Stomach (tissue), 9 donors: Measurements from ENCODE around the gene EXT2. TPM values are rescaled to one million over a fixed set of nuclear protein-coding genes. Genes with fewer than 3 reads are reported as not detected.

ENCODE experiments used
- DNase-seq, 2 donors: peaks; one replicate each; pipeline versions ENCODE4 v3.0.0 to v3.0.0-alpha.2; 2013 to 2019
- H3K27ac ChIP-seq, 5 donors: fragments of 200-600 bp in 4 of 5; sonication (generic) in 4 of 5; one replicate each; pipeline ENCODE4 v1.5.1; 2013 to 2019; ENCODE audit warnings: mild to moderate bottlenecking in 1 of 5, moderate library complexity in 1 of 5
- H3K27me3 ChIP-seq, 3 donors: fragments of 200-600 bp; sonication (generic); one replicate each; pipeline ENCODE4 v1.5.1; 2017 to 2019; ENCODE audit warnings: mixed run types in 1 of 3
- H3K36me3 ChIP-seq, 4 donors: fragments of 200-600 bp; sonication (generic); 1 replicate in 3 of 4; 2 replicates in 1 of 4; pipeline ENCODE4 v1.5.1; 2016 to 2019
- H3K4me1 ChIP-seq, 4 donors: fragments of 200-600 bp; sonication (generic); one replicate each; pipeline ENCODE4 v1.5.1; 2016 to 2019
- H3K4me3 ChIP-seq, 4 donors: fragments of 200-600 bp; sonication (generic) in 3 of 4; one replicate each; pipeline ENCODE4 v1.5.1; 2016 to 2019; ENCODE audit warnings: mild to moderate bottlenecking in 1 of 4
- H3K9me3 ChIP-seq, 4 donors: fragments of 200-600 bp; sonication (generic); one replicate each; pipeline ENCODE4 v1.5.1; 2016 to 2019
- EP300 ChIP-seq: sonication (generic); formaldehyde crosslinking; IDR thresholded peaks from one replicate; pipeline ENCODE4 v1.6.1; 2017; ENCODE audit warnings: antibody characterized with exemption
- POLR2A ChIP-seq, 4 donors: fragments of 450-650 bp; IDR thresholded peaks; one replicate each; pipeline ENCODE4 v1.6.1; 2016; ENCODE audit warnings: antibody characterized with exemption in 4 of 4, control low read depth in 2 of 4, mild to moderate bottlenecking in 1 of 4, moderate library complexity in 1 of 4
- POLR2AphosphoS5 ChIP-seq, 3 donors: sonication (generic); formaldehyde crosslinking; IDR thresholded peaks; one replicate each; pipeline ENCODE4 v1.6.1; 2016; ENCODE audit warnings: antibody characterized with exemption in 3 of 3
- WGBS, 5 donors: extraction: QIAGEN DNeasy Blood & Tissue Kit in 3 of 5; methylation state at CpG; one replicate each; pipeline versions ENCODE4 v1.1.5 to v1.1.7; 2013 to 2018; 5-methylcytosine and 5-hydroxymethylcytosine counted together
- intact Hi-C: fragments of 100-400 bp; cut with DNase I; formaldehyde crosslinking; loops from one replicate; pipeline ENCODE4 v1.15.1; 2023; ENCODE audit warnings: low total_unique reads
- polyA plus RNA-seq, 3 donors: library from polyadenylated mRNA; stranded (reverse); fragments of 200-250 nt; gene quantifications; one replicate each; pipeline ENCODE4 v1.2.3, GENCODE V29; 2013
- total RNA-seq, 5 donors: library from RNA; depleted of rRNA; stranded (reverse); fragments of >200 nt; gene quantifications; one replicate each; pipeline versions ENCODE4 v1.1.0 to v1.2.3, GENCODE V29; 2014 to 2016
- TF ChIP-seq, protein P1 (sequence below), 7 experiments: fragments of 450-650 bp in 4 of 7; fragments of 200-600 bp in 3 of 7; sonication (generic) in 3 of 7; IDR thresholded peaks; one replicate each; pipeline ENCODE4 v1.5.1; 2016 to 2019; ENCODE audit warnings: antibody characterized with exemption in 7 of 7, control low read depth in 2 of 7, mild to moderate bottlenecking in 1 of 7
- donor health status: healthy with polysubstance abuse.
- donor health status: Bipolar disorder and iron deficiency.
- donor health status: healthy.

The EXT2 gene
- total and polyA plus RNA-seq, 8 donors = 10.5 to 93.8 (median 16.0) TPM

DNA sequence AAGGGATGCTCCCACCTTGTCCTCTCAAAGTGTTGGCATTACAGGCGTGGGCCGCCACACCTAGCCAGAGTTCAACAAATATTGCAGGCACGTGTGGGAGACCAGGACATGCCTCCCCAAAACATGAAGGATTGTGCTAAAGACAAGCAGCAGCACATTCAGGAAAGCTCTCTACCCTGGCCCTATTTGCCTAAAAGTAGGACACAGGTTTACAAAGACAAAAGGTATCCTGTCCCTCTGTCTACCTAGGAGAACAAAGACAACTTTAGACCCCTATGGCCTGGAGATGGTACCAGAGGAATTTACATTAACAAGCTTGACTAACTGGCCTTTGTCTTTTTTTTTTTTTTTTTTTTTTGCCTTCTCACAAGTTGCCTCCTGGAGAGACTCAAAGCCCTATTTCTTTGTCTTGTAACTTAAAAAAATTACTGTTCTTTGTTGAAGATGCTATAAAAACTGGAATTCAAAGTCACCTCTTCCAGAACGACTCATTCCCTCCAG, 30.3 kb upstream of the EXT2 start:
- Histone ChIP-seq H3K4me1 (peaks cover 5 to 24% (median 7%) of the 10 kb centered on the region in 4 donors), H3K27me3 (no peaks in the 10 kb centered on the region), H3K4me3 (no peak overlapping the region), H3K9me3 (no peaks in the 10 kb centered on the region), H3K27ac (peak overlapping the region in 4 of 5 donors; percentile 84 to 95 (median 93)), H3K36me3 (peaks cover 0 to 4% (median under 1%) of the 10 kb centered on the region in 4 donors)
- 52 to 73% (median 57%) methylated on average over 4 of the region's 4 CpGs for WGBS, 5 donors
- DNase-seq = no peak
- intact Hi-C loops = no loop called here
- no peak for TF ChIP-seq POLR2A (IDR thresholded peaks at IDR 0.05)
- no peak for TF ChIP-seq EP300
- TF ChIP-seq, protein P1, sequence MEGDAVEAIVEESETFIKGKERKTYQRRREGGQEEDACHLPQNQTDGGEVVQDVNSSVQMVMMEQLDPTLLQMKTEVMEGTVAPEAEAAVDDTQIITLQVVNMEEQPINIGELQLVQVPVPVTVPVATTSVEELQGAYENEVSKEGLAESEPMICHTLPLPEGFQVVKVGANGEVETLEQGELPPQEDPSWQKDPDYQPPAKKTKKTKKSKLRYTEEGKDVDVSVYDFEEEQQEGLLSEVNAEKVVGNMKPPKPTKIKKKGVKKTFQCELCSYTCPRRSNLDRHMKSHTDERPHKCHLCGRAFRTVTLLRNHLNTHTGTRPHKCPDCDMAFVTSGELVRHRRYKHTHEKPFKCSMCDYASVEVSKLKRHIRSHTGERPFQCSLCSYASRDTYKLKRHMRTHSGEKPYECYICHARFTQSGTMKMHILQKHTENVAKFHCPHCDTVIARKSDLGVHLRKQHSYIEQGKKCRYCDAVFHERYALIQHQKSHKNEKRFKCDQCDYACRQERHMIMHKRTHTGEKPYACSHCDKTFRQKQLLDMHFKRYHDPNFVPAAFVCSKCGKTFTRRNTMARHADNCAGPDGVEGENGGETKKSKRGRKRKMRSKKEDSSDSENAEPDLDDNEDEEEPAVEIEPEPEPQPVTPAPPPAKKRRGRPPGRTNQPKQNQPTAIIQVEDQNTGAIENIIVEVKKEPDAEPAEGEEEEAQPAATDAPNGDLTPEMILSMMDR (IDR thresholded peaks at IDR 0.05) = no peak
- TF ChIP-seq POLR2AphosphoS5 (IDR thresholded peaks at IDR 0.05) = no peak

DNA sequence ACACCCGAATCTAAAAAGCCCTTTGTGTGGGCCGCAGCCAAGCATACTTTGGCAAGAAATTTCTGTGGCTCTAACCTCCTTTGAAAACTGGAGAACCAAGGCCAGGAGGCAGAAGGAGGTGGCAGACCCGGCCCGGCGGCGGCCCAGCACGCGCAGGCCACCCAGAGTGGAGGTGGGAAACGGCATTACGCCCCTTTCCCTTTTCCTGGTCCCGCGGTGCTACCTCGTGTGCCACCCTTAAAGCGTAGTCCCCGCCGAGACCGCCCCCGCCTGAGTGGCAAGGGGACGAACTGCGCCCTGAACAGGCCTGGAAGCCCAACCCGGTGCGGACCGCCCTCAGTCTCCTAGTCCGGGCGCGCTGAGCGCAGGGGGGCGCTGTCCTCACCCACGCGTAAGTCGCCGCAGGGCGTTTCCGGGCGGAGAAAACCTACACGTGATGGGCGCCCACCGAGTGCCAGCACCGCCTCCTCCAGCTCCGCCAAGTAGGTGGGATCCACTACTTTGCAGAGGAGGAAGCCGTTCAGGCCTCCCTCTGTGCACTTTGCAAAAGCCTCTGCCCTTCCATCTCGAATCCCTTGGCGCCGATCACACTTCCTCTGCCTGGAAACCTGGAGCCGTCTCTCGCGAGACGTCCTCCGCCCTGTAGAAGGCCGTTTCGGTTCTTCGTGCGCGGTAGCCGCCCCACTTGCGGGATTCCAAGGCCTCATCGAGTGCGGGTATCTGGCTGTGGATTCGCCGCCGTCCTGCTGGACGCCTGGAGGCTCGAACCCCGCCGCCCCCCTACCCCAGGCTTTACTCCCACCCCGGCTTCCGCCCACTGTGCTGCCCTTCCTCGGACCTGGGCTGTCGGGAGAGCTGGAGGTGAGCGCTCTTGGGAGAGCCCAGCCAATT, 29.4 kb upstream of the EXT2 start, which contains the start of gene ACCS:
ACCS (plus strand) TSS at position 430 of the 891 bp plus-strand sequence. CDS start 1,358 bp downstream, outside the sequence.
- Histone ChIP-seq H3K9me3 (no peaks in the 10 kb centered on the region), H3K27me3 (no peaks in the 10 kb centered on the region), H3K27ac (peak within 1 kb of the TSS; percentile 77 to 95 (median 92)), H3K4me1 (peaks cover 5 to 24% (median 7%) of the 10 kb centered on the region in 4 donors), H3K4me3 (peak within 1 kb of the TSS; percentile 62 to 75 (median 65)), H3K36me3 (peaks cover 2 to 10% (median 5%) of the 10 kb centered on the region in 4 donors)
- DNase-seq = peak; percentile 96 to 99
- TF ChIP-seq POLR2AphosphoS5 (IDR thresholded peaks at IDR 0.05) (peak; percentile 72 to 93 (median 77)), EP300 (no peak), POLR2A (IDR thresholded peaks at IDR 0.05) (peak in 1 of 4 donors; percentile 29)
- TF ChIP-seq, protein P1 (IDR thresholded peaks at IDR 0.05) = peak in 5 of 7 experiments; percentile 75 to 89 (median 81)
- WGBS, 5 donors = 0 to 1% (median 1%) methylated on average over 17 to 70 of the region's 70 CpGs
- intact Hi-C loops = no loop called here

DNA sequence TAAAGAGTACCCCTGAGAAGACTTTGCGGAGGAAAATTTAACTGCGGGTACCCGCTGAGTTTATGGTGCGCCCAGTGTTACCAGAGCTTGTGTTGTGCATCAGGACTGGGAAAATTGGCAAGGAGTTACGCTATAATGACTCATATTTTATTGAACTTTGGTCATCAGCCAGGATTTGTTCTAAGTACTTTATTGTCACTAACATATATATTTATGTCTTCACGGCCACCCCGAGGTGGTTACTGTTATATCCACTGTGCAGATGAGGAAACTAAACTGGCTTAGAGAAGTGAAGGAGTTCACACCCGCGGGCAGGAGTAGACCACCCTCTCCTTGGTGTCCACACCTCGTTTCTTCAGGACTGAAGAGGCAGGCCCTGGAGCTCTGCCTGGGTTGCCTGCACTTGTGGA, 28.7 kb upstream of the EXT2 start:
- TF ChIP-seq, protein P1 (IDR thresholded peaks at IDR 0.05) = no peak
- TF ChIP-seq POLR2AphosphoS5 (IDR thresholded peaks at IDR 0.05) = peak in 1 of 3 donors; percentile 2
- H3K9me3 ChIP-seq = no peaks in the 10 kb centered on the region
- peak overlapping the region; percentile 77 to 95 (median 92) for H3K27ac ChIP-seq
- WGBS, 5 donors = 8 to 30% (median 24%) methylated on average over 10 of the region's 10 CpGs
- H3K36me3 ChIP-seq = peaks cover 7 to 14% (median 12%) of the 10 kb centered on the region in 4 donors
- H3K4me1 ChIP-seq = peaks cover 5 to 24% (median 7%) of the 10 kb centered on the region in 4 donors
- peak in 1 of 2 donors; percentile 74 for DNase-seq
- intact Hi-C loops = no loop called here
- no peaks in the 10 kb centered on the region for H3K27me3 ChIP-seq
- peak overlapping the region; percentile 62 to 75 (median 65) for H3K4me3 ChIP-seq

DNA sequence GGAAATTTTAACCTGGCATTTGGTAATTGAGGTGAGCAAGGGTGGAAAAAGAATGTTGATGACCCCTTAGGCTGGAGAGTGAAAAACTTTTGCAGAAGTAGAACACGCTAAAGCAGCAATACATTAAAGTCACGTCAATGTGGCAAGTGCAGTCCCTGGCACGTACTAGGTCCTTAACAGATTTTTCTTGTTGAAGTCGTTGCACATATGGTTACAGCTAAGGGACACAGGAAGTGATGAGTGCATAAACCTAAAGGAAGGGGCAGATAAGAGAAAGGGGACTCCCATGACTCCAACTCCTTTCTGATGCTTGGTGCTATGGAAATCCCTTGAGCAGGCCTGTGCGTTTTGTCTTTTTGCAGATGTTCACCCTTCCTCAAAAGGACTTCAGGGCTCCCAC, 28.2 kb upstream of the EXT2 start:
- peak overlapping the region; percentile 0 to 95 (median 92) for H3K27ac ChIP-seq
- H3K9me3 ChIP-seq = no peaks in the 10 kb centered on the region
- intact Hi-C loops = no loop called here
- H3K4me1 ChIP-seq = peaks cover 5 to 24% (median 7%) of the 10 kb centered on the region in 4 donors
- TF ChIP-seq, protein P1 (IDR thresholded peaks at IDR 0.05) = no peak
- H3K4me3 ChIP-seq = peak overlapping the region in 1 of 4 donors; percentile 75
- no peak for DNase-seq
- H3K36me3 ChIP-seq = peaks cover 7 to 19% (median 16%) of the 10 kb centered on the region in 4 donors
- 57 to 82% (median 72%) methylated on average over 5 of the region's 5 CpGs for WGBS, 5 donors
- H3K27me3 ChIP-seq = no peaks in the 10 kb centered on the region
